ENCODE measurements around the gene CRACR2A. TPM values are rescaled to one million over a fixed set of nuclear protein-coding genes. Genes with fewer than 3 reads are reported as not detected.

CRACR2A gene
- 9.5 and 15.5 TPM in 2 replicates for total RNA-seq

GRCh38 chr12:3752741-3753486 lies at the start of gene CRACR2A:
TSS of gene CRACR2A (minus strand) at chr12:3753109. CDS start at chr12:3696999, 56,110 bp downstream.
- DNase-seq (ENCODE audit: low read depth): peak; percentile 65
- TF ChIP-seq CTCF (IDR thresholded peaks at IDR 0.05; ENCODE audit: insufficient read depth, low read depth, low read length): peak; percentile 68
- H3K4me3 ChIP-seq (ENCODE audit: low read depth, low read length): peak within 1 kb of the TSS; percentile 54

GRCh38 chr12:3797531-3798048 lies 44.7 kb upstream of the CRACR2A start:
- peak; percentile 11 for TF ChIP-seq CTCF (IDR thresholded peaks at IDR 0.05; ENCODE audit: insufficient read depth, low read depth, low read length)
- DNase-seq (ENCODE audit: low read depth): no peak
- H3K4me3 ChIP-seq (ENCODE audit: low read depth, low read length): no peak overlapping the region

- H3K4me3 ChIP-seq (ENCODE audit: low read depth, low read length): no peak overlapping the region
- no peak for DNase-seq (ENCODE audit: low read depth)
- no peak for TF ChIP-seq CTCF (IDR thresholded peaks at IDR 0.05; ENCODE audit: insufficient read depth, low read depth, low read length)
These were observed 42.7 kb upstream of the CRACR2A start for GRCh38 chr12:3795492-3796133.

- no peak for DNase-seq (ENCODE audit: low read depth)
- no peak for TF ChIP-seq CTCF (IDR thresholded peaks at IDR 0.05; ENCODE audit: insufficient read depth, low read depth, low read length)
- no peak overlapping the region for H3K4me3 ChIP-seq (ENCODE audit: low read depth, low read length)
These were observed 42.2 kb upstream of the CRACR2A start for GRCh38 chr12:3795066-3795465.

- no peak for DNase-seq (ENCODE audit: low read depth)
- TF ChIP-seq CTCF (IDR thresholded peaks at IDR 0.05; ENCODE audit: insufficient read depth, low read depth, low read length): no peak
- no peak overlapping the region for H3K4me3 ChIP-seq (ENCODE audit: low read depth, low read length)
These were observed 39.8 kb upstream of the CRACR2A start for GRCh38 chr12:3792623-3793288.

GRCh38 chr12:3791256-3791874 lies 38.5 kb upstream of the CRACR2A start:
- DNase-seq (ENCODE audit: low read depth): no peak
- H3K4me3 ChIP-seq (ENCODE audit: low read depth, low read length): no peak overlapping the region
- TF ChIP-seq CTCF (IDR thresholded peaks at IDR 0.05; ENCODE audit: insufficient read depth, low read depth, low read length): no peak
